HAP-1 (cell line): ENCODE results near the gene HRH4.

Source experiments
- DNase-seq, 2 experiments: peaks; one replicate each; pipeline ENCODE4 v3.0.0-alpha.2; 2016 to 2020; ENCODE audit warnings: low spot score in 2 of 2
- H3K27me3 ChIP-seq: fragments of 250-450 bp; sonication (Bioruptor Pico); 2 replicates; pipeline ENCODE4 v1.5.1; 2020; ENCODE audit warnings: low read depth, mild to moderate bottlenecking, moderate library complexity
- H3K36me3 ChIP-seq: fragments of 250-450 bp; sonication (Bioruptor Pico); replicated peaks from 2 replicates; pipeline ENCODE4 v1.5.1; 2020; ENCODE audit warnings: mild to moderate bottlenecking
- H3K4me1 ChIP-seq: fragments of 250-450 bp; sonication (Bioruptor Pico); 2 replicates; pipeline ENCODE4 v1.5.1; 2020; ENCODE audit warnings: mild to moderate bottlenecking
- H3K4me3 ChIP-seq: fragments of 250-450 bp; sonication (Bioruptor Pico); 2 replicates; pipeline ENCODE4 v1.5.1; 2020; ENCODE audit warnings: mild to moderate bottlenecking, moderate library complexity
- H3K9me3 ChIP-seq: fragments of 250-450 bp; sonication (Bioruptor Pico); 2 replicates; pipeline ENCODE4 v1.5.1; 2020; ENCODE audit warnings: mild to moderate bottlenecking, moderate library complexity
- in situ Hi-C: fragments of 300-500 bp; cut with MboI; formaldehyde crosslinking; loops from 3 replicates; pipeline ENCODE4 v1.14.3; 2020; ENCODE audit warnings: low sequenced_read_pairs, inconsistent platforms, mixed read lengths

The HRH4 gene

DNA sequence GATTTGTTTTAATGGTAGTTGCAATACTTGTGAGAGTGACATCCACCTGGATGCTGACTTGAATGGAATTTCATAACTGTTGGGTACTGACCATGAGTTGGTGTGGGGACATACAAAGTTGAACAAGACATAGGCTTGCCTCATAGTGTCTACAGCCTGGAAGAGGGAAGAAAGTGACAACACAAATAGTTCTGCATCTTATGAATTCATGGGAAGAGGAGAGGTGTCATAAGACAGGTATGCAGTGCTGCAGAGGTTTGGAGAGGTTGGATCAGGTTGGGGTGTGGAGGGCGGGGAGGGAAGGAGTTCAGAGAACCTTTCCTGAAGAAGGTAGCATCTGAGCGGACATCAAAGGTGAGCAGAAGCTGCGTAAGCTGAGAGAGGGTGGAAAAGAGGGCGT, 44.0 kb downstream of the HRH4 start:
- DNase-seq, result no peak

DNA sequence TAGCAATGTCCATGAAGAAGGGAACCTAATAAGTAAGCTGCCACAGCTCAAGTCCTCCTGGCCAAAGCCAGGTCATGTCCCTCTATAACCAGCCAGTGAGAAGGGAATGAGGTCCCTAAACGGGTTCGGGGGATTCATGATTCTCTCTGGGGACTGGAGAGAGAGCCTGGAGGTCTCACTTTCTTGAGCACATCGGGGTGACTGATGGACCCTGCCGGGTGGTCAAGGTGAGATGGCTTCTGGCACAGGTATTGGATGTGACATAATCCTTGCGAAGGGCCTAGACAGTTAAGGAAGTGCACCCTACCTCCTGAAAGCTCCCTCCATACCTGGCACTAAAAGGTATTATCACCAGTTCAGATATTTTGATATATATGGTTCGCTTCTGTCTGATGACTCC, 45.7 kb downstream of the HRH4 start:
- in situ Hi-C loops, result no loop called here

More for the DNA sequence above, 44.0 kb downstream of the HRH4 start:
- Histone ChIP-seq H3K4me1 (no peaks in the 10 kb centered on the region), H3K4me3 (no peak overlapping the region), H3K9me3 (no peaks in the 10 kb centered on the region), H3K36me3 (no peaks in the 10 kb centered on the region), H3K27me3 (0 out of 2 replicates have a peak, but pooled peaks cover 2% of the 10 kb centered on the region)
- in situ Hi-C loops, result no loop called here

DNA sequence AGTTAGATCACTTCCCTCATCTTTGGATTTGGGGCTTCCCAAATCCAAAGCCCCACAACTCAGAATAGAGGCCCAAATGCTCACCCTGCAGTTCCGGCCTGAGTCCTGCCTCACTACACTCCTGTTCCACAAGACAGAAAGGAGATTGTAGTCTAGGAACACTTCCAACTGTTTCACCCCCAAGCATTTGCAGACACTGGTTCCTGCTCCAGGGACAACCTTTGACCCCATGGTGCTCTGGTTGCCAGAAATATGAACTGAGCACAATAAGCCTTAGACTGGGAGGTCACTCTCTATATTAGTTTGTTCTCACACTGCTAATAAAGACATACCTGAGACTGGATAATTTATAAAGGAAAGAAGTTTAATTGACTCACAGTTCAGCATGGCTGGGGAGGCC, 49.0 kb downstream of the HRH4 start:
- Histone ChIP-seq H3K27me3 (0 out of 2 replicates have a peak, but pooled peaks cover 2% of the 10 kb centered on the region), H3K9me3 (no peaks in the 10 kb centered on the region), H3K36me3 (no peaks in the 10 kb centered on the region), H3K4me3 (no peak overlapping the region), H3K4me1 (no peaks in the 10 kb centered on the region)
- no peak for DNase-seq
- in situ Hi-C loops, result no loop called here

More for the DNA sequence above, 45.7 kb downstream of the HRH4 start:
- Histone ChIP-seq H3K27me3 (0 out of 2 replicates have a peak, but pooled peaks cover 2% of the 10 kb centered on the region), H3K4me3 (no peak overlapping the region), H3K36me3 (no peaks in the 10 kb centered on the region), H3K9me3 (no peaks in the 10 kb centered on the region), H3K4me1 (no peaks in the 10 kb centered on the region)
- no peak for DNase-seq

DNA sequence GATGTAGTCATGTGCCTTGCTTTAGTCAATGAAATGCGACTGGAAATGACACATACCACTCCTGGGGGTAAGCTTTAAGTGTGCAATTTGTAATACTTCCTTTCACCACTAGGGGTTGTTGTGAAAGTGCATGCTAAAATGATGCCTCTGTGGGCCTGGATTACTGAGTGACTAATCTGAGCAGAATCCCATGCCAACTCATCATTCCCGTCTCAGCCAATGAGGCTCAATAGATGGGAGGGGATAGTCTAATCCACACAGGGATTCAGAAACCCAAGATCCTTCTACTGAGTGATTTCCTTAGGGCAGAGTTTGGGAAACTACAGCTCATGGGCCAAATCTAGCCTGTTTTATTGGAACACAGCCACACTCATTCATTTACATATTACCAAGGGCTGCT, 54.0 kb downstream of the HRH4 start:
- H3K9me3 ChIP-seq, result no peaks in the 10 kb centered on the region
- peak; percentile 28 to 48 for DNase-seq
- in situ Hi-C loops, result no loop called here

DNA sequence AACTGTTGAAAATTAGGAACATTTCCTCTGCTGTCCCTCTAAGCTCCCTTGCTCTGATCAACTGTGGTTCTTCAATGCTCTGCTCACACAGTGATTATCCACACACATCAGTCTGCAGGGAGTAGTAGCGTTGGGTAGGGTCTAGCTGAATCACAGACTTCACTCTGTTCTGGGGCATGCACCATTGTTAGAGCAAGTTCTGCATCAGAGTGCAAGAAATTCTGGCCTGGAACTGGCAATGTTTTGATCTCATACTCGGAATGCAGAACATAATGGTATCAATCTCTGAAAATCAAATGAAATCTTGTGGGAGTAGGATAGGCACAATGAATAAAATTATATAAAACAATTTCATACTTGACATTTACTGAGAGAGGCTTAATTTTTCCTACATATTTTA, 55.3 kb downstream of the HRH4 start:
- no peaks in the 10 kb centered on the region for H3K27me3 ChIP-seq
- in situ Hi-C loops, result no loop called here
- H3K4me3 ChIP-seq, result no peak overlapping the region
- no peaks in the 10 kb centered on the region for H3K36me3 ChIP-seq
- no peaks in the 10 kb centered on the region for H3K4me1 ChIP-seq
- H3K9me3 ChIP-seq, result no peaks in the 10 kb centered on the region
- no peak for DNase-seq

More for the DNA sequence above, 54.0 kb downstream of the HRH4 start:
- Histone ChIP-seq H3K36me3 (no peaks in the 10 kb centered on the region), H3K4me3 (no peak overlapping the region), H3K27me3 (no peaks in the 10 kb centered on the region), H3K4me1 (no peaks in the 10 kb centered on the region)

DNA sequence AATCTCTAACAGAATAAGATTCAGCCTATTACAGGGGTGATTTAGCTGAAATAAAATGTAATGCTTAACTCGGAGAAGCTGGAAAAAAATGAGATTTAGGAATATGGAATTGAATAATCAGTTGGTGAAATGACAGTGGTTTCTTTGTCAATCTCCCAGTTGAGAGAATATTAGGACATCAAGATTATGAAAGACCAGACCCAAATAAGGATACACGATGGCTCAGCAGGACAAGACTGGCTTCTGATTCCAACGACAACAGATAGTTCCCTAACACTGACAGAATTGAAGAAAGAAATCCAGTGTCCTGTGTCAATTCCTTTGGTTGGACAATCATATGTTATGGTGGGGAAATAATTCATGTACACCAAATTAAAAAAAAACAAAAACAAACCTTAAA, 55.8 kb downstream of the HRH4 start:
- no peaks in the 10 kb centered on the region for H3K27me3 ChIP-seq
- in situ Hi-C loops, result no loop called here
- H3K9me3 ChIP-seq, result no peaks in the 10 kb centered on the region
- H3K36me3 ChIP-seq, result no peaks in the 10 kb centered on the region
- no peaks in the 10 kb centered on the region for H3K4me1 ChIP-seq
- no peak for DNase-seq
- no peak overlapping the region for H3K4me3 ChIP-seq

DNA sequence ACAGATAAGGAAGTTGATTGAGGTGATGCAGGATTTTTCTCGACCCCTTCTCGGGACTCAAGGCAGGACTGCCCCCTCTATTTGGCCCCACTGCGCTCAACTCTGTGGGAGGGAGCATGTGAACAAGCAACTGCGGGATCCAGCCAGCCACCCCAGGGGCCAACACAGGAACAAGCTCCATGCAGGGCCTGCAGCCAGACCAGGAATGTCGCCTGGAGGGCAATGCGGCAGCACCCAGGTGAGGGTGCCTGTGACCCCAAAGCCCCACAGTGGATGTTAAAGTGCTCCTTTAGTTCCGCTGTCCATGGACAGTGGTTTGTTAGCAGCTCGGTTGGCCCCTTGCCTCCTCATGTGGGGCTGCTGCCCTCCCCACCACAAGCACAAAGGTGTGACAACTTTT, 57.1 kb downstream of the HRH4 start:
- H3K36me3 ChIP-seq, result no peaks in the 10 kb centered on the region
- in situ Hi-C loops, result no loop called here
- no peak for DNase-seq

DNA sequence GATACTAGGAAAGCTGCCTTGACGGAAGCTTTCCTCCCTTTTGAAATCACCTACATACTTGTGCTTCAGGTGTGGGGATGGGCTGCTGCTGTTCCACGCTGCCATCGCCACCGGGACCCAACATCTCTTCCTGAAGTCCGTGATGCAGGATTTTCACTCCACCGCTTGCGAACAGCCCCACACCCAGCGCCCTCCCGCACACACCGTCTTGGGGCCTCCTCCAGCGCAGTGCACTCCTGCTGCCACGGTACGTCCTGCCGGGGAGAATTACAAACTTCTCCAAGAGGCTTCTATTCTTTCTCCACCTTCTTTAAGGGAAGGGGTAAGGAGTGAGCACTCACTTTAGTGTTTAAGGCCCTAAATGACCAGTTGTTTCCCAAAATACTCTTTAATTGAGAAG, 58.2 kb downstream of the HRH4 start:
- no peaks in the 10 kb centered on the region for H3K4me1 ChIP-seq
- no peak overlapping the region for H3K4me3 ChIP-seq
- no peaks in the 10 kb centered on the region for H3K9me3 ChIP-seq
- no peaks in the 10 kb centered on the region for H3K27me3 ChIP-seq
- in situ Hi-C loops, result no loop called here
- H3K36me3 ChIP-seq, result no peaks in the 10 kb centered on the region
- DNase-seq, result no peak

More for the DNA sequence above, 57.1 kb downstream of the HRH4 start:
- H3K4me3 ChIP-seq, result no peak overlapping the region
- H3K4me1 ChIP-seq, result no peaks in the 10 kb centered on the region
- no peaks in the 10 kb centered on the region for H3K27me3 ChIP-seq
- no peaks in the 10 kb centered on the region for H3K9me3 ChIP-seq
